ENCODE results near the gene TOPBP1.
"Not testable (repeated sequence)": the region's sequence is repeated elsewhere in the genome, so short reads cannot be mapped to it uniquely, and the experiment has no call there.

TOPBP1 gene

DNA sequence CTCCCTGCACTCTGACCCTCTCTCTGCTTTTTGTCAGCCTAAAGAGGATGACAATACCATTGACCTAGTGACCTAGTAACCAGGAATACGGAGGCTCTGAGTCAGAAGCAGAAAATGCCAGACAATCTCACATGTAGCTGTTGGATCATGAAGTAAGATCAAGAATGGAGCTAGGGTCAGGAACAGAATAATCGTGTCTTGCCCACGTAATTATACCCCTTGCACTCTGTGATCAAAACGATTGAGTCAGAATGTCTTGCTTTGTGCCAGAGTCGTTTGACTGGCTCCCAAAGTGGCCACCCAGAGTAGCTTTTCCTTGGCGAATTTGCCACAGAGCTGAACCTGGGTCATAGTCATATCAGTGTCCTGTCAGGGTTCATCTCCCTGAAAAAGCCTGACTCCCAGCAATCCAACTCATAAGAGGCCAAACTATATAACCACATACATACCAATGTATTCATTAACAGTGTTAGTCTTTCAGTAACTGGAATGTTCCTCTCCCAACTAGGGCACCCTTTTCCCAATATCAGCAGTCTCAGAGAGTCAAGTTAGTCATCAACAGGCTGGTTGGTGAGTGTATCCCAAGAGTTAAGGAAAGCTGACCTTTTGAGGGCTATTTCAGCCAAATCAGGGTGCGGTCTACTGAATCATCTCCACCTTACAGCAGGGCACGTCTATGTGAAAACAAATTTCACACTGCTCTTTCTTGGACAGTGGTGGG lies 93.3 kb downstream of the TOPBP1 start:
- no peak for FAIRE-seq

DNA sequence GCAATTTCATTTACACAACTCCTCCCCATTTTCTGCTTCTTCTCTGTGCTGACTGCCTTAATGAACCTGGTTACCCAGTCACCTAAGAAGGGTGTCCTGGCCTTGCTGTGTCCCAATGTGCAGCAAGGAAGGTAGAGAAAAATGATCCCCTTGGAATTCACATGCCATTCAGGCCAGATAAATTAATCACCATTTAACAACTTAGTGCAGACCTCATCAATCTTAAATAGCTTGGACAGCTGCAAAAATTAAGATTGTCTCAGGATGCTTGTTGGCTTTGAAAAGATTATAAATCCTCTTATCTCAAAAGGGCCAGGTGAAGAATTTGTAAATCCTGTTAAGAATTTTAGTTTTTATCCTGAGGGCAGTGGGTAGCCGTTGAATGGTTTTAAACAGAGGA lies 97.9 kb downstream of the TOPBP1 start:
- FAIRE-seq: no peak

DNA sequence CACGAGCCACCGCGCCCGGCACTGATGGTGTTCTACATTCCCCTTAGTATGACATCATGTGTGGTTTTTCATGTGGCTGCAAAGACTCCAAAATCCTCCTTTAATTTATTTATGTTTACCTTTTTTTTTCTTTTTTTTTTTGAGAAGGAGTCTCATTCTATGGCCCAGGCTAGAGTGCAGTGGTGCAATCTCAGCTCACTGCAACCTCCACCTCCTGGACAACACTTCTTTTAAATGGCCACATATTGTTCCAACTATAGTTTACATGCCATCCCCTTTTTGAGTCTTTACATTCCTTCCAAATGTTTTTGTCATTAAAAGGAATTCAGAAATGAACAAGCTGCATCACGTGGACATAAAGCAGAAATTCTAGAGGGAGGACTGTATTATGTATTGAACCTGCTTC lies 98.6 kb downstream of the TOPBP1 start:
- no peak for FAIRE-seq

DNA sequence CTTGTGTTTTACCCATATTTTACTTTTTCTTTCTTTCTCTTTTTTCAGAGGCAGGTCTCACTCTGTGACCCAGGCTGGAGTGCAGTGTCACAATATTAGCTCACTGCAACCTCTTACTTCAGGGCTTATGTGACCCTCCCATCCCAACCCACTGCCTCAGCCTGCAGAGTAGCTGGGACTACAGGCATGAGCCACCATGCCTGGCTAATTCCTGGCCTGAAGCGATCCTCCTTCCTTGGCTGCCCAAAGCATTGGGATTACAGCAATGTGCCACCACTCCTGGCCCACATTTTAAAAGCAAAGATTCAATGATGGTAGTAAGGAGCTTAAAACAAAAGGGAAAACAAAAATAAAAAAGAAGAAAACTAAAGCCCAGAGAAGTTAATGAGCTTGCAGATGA lies 99.4 kb downstream of the TOPBP1 start:
- FAIRE-seq: no peak

DNA sequence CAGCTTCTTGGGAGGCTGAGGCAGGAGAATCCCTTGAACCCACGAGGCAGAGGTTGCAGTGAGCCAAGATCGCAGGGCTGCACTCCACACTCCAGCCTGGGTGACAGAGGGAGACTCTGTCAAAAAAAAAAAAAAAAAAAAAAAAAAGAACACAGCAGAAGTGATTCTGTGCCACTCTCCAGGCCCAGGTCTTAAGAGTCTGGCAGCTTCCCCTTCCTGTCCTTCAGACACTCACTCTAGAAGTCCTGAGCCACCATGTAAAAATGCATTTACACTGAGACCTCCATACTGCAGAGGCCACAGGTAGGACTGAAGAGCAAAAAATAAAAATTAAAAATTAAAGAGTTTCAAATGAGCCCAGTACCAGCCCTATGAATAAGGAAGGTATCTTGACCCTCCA lies 100.1 kb downstream of the TOPBP1 start:
- FAIRE-seq: no peak

DNA sequence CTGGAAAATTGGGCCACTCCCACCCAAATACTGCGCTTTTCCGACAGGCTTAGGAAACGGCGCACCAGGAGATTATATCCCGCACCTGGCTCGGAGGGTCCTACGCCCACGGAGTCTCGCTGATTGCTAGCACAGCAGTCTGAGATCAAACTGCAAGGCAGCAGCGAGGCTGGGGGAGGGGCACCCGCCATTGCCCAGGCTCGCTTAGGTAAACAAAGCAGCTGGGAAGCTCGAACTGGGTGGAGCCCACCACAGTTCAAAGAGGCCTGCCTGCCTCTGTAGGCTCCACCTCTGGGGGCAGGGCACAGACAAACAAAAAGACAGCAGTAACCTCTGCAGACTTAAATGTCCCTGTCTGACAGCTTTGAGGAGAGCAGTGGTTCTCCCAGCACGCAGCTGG lies 110.2 kb downstream of the TOPBP1 start:
- FAIRE-seq: not testable (repeated sequence)
